ENCODE data around the gene POU6F1.

- TF ChIP-seq CTCF (IDR thresholded peaks at IDR 0.05), result no peak
- no peak for TF ChIP-seq POLR2A (IDR thresholded peaks at IDR 0.05)
Observed at GRCh38 chr12:51163795-51164194, 54.1 kb downstream of the POU6F1 start.
